ENCODE data around the gene GPC1. TPM values are rescaled to one million over a fixed set of nuclear protein-coding genes. Genes with fewer than 3 reads are reported as not detected.

The GPC1 gene
- total and polyA plus RNA-seq, 4 donors, result 28.0 to 66.8 (median 47.5) TPM

DNA sequence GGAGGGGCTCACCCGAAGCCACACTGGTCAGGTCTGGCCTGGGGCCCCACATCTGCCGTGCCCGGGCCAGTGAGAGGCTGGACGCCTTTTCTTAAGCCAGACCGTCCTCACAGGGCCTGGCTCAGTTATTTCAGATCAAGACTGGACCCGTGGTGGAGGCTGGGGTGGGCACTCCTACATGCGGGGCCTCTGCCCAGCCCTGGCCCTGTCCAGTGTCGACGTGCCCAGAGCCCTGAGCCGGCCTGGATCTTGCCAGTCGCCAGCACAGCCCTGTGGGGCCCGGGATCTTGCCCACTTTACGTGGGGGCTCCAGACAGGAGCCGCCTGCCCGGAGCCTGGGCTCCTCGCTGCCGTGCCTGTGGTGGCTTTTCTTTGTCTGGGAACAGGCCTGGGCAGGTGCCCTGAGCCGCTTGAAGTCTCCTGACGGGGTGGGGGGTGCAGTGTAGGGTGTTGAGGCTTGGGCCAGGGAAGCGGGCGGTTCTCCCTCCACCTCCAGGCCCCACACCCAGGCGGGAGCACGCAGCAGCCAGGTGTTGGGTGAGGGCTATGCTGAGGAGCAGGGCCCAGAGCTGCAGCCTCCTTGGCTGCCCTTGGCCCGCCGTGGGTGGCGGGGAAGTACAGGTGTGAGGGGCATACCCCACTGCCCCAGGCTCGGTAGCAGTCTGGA lies 6.0 kb downstream of the GPC1 start:
- Histone ChIP-seq H3K4me1 (ENCODE audit: control insufficient read depth in 1 of 2, insufficient read depth in 2 of 2, low read length in 2 of 2) (no peaks in the 10 kb centered on the region), H3K27me3 (ENCODE audit: control insufficient read depth in 1 of 2, insufficient read depth in 2 of 2, low read length in 1 of 2) (no peaks in the 10 kb centered on the region), H3K36me3 (ENCODE audit: control insufficient read depth in 1 of 2, insufficient read depth in 2 of 2, low read length in 1 of 2) (no peaks in the 10 kb centered on the region), H3K4me3 (ENCODE audit: low read length in 2 of 2) (no peak overlapping the region), H3K9me3 (ENCODE audit: control insufficient read depth, low read length) (no peaks in the 10 kb centered on the region), H3K27ac (ENCODE audit: low read depth in 1 of 2, low read length in 2 of 2) (no peak overlapping the region)
- DNase-seq (peak in 1 of 2 donors; percentile 40), ATAC-seq (ENCODE audit: low FRiP score) (no peak)
- intact Hi-C loops (cut with DNase I), result no loop called here
- 89% methylated on average over 27 of the region's 27 CpGs for WGBS, 2 donors

DNA sequence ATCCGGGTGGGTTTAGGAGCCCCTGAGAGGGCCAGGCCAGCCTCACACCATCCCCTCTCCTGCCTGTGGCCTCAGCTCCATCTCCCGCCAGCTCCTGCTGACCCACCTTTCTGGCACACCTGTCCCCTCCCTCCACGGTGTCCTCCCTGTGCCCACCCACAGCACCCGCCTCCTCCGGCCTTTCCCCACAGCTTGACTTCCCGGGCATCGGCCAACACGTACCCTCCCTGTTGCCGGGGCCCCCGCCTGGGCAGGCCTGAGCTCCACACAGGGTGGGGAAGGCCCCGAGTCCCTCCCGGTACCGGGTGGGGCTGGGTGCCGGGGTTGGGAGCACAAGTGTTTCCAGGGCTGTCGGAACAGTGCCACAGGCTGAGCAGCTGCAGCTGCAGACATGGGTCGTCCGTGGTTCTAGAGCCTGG lies 6.5 kb downstream of the GPC1 start:
- DNase-seq, result peak in 1 of 2 donors; percentile 48
- 83 to 87% methylated on average over 17 of the region's 17 CpGs for WGBS, 2 donors
- ATAC-seq (ENCODE audit: low FRiP score), result no peak
- intact Hi-C loops (cut with DNase I), result no loop called here
- H3K4me1 ChIP-seq (ENCODE audit: control insufficient read depth in 1 of 2, insufficient read depth in 2 of 2, low read length in 2 of 2), result no peaks in the 10 kb centered on the region
- no peak overlapping the region for H3K4me3 ChIP-seq (ENCODE audit: low read length in 2 of 2)
- H3K27me3 ChIP-seq (ENCODE audit: control insufficient read depth in 1 of 2, insufficient read depth in 2 of 2, low read length in 1 of 2), result no peaks in the 10 kb centered on the region
- H3K27ac ChIP-seq (ENCODE audit: low read depth in 1 of 2, low read length in 2 of 2), result no peak overlapping the region
- H3K36me3 ChIP-seq (ENCODE audit: control insufficient read depth in 1 of 2, insufficient read depth in 2 of 2, low read length in 1 of 2), result no peaks in the 10 kb centered on the region
- no peaks in the 10 kb centered on the region for H3K9me3 ChIP-seq (ENCODE audit: control insufficient read depth, low read length)

DNA sequence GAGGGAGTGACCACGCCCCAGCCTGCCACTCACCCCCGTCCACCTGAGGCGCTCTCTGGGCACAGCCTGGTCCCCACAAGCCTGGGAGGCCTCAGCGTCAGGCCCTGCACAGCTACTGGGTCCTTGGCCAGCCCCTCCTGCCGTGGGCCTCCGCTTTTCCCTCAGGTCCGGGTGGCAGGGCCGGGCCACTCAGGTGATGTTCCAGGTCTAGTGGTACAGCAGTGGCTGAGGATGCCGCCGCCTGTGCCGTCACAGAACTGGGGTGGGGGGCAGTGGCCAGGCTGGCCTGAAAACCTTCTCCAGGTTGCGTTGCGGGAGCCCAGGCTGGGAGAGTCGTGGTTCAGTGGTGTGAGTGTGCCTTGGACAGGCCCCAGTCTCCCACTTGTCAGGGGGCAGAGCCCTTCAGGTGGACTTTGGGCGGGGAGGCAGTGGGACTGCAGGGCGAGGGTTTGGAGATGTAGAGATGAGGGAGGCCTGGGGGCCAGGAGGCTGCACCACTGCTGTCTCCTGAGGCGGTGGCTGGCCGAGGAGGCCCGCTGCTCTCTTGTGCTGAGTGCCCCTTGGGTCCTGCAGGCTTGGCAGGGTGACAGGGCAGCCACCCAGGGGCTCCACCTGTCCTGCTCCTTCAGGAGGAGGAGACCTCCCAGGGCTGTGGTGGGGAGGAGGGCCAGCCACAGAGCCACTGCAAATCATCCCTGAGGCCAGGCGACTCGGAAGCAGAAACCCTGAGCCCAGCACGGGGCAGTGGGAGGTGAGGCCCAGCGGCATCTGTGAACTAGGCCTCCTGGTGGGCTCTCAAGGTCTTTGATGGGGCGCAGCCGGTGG lies 7.6 kb downstream of the GPC1 start:
- H3K36me3 ChIP-seq (ENCODE audit: control insufficient read depth in 1 of 2, insufficient read depth in 2 of 2, low read length in 1 of 2), result no peaks in the 10 kb centered on the region
- H3K4me3 ChIP-seq (ENCODE audit: low read length in 2 of 2), result no peak overlapping the region
- no peak overlapping the region for H3K27ac ChIP-seq (ENCODE audit: low read depth in 1 of 2, low read length in 2 of 2)
- H3K4me1 ChIP-seq (ENCODE audit: control insufficient read depth in 1 of 2, insufficient read depth in 2 of 2, low read length in 2 of 2), result no peaks in the 10 kb centered on the region
- DNase-seq (no peak), ATAC-seq (ENCODE audit: low FRiP score) (no peak)
- no peaks in the 10 kb centered on the region for H3K9me3 ChIP-seq (ENCODE audit: control insufficient read depth, low read length)
- H3K27me3 ChIP-seq (ENCODE audit: control insufficient read depth in 1 of 2, insufficient read depth in 2 of 2, low read length in 1 of 2), result no peaks in the 10 kb centered on the region
- WGBS, 2 donors, result 86 to 91% methylated on average over 24 to 25 of the region's 25 CpGs
- intact Hi-C loops (cut with DNase I), result no loop called here

DNA sequence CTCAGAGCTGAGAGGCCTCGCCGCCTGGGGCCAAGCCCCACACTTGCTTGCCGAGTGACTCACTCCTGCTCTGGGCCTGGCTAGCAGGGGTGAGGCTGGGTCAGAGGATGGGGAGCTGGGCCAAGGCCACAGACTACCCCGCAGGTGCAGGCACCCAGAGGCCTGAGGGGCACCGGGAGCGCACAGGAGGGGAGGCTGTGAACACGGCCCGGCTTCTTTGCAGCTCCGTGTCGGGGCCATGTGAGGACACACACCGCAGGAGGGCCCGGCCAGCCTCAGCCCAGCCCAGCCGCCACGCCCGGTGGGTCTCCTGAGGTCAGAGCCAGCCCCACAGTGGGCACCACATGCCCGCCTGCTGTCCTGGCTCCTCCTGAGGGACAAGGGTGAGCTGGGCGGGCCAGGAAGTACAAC lies 8.4 kb downstream of the GPC1 start:
- H3K4me3 ChIP-seq (ENCODE audit: low read length in 2 of 2), result no peak overlapping the region
- H3K27me3 ChIP-seq (ENCODE audit: control insufficient read depth in 1 of 2, insufficient read depth in 2 of 2, low read length in 1 of 2), result no peaks in the 10 kb centered on the region
- ATAC-seq (ENCODE audit: low FRiP score) (no peak), DNase-seq (no peak)
- intact Hi-C loops (cut with DNase I), result no loop called here
- H3K9me3 ChIP-seq (ENCODE audit: control insufficient read depth, low read length), result no peaks in the 10 kb centered on the region
- H3K36me3 ChIP-seq (ENCODE audit: control insufficient read depth in 1 of 2, insufficient read depth in 2 of 2, low read length in 1 of 2), result no peaks in the 10 kb centered on the region
- no peak overlapping the region for H3K27ac ChIP-seq (ENCODE audit: low read depth in 1 of 2, low read length in 2 of 2)
- WGBS, 2 donors, result 90 to 92% methylated on average over 17 of the region's 17 CpGs
- H3K4me1 ChIP-seq (ENCODE audit: control insufficient read depth in 1 of 2, insufficient read depth in 2 of 2, low read length in 2 of 2), result no peaks in the 10 kb centered on the region

DNA sequence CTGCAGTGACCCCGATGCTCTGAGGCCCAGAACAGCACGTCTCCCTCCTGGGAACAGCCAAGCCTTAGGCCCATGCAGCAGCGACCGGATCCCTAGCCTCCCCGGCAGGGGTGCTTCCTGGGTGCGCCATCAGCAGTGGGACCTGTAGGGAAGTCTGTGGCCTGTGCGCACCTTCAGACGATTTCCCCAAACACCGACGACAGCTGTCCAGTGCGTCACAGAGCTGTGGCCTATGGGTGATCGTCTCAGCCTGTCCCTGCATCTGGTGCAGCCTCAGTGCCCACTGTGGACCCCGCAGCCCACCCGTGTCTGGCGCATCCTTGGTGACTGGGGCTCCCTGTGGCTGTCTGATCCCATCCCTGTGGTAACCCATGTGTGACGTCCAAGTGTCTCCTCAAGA lies 9.0 kb downstream of the GPC1 start:
- no peak overlapping the region for H3K4me3 ChIP-seq (ENCODE audit: low read length in 2 of 2)
- no peaks in the 10 kb centered on the region for H3K4me1 ChIP-seq (ENCODE audit: control insufficient read depth in 1 of 2, insufficient read depth in 2 of 2, low read length in 2 of 2)
- DNase-seq (no peak), ATAC-seq (ENCODE audit: low FRiP score) (no peak)
- H3K27ac ChIP-seq (ENCODE audit: low read depth in 1 of 2, low read length in 2 of 2), result no peak overlapping the region
- WGBS, 2 donors, result 92 to 94% methylated on average over 16 of the region's 16 CpGs
- H3K27me3 ChIP-seq (ENCODE audit: control insufficient read depth in 1 of 2, insufficient read depth in 2 of 2, low read length in 1 of 2), result no peaks in the 10 kb centered on the region
- no peaks in the 10 kb centered on the region for H3K36me3 ChIP-seq (ENCODE audit: control insufficient read depth in 1 of 2, insufficient read depth in 2 of 2, low read length in 1 of 2)
- intact Hi-C loops (cut with DNase I), result no loop called here
- no peaks in the 10 kb centered on the region for H3K9me3 ChIP-seq (ENCODE audit: control insufficient read depth, low read length)

DNA sequence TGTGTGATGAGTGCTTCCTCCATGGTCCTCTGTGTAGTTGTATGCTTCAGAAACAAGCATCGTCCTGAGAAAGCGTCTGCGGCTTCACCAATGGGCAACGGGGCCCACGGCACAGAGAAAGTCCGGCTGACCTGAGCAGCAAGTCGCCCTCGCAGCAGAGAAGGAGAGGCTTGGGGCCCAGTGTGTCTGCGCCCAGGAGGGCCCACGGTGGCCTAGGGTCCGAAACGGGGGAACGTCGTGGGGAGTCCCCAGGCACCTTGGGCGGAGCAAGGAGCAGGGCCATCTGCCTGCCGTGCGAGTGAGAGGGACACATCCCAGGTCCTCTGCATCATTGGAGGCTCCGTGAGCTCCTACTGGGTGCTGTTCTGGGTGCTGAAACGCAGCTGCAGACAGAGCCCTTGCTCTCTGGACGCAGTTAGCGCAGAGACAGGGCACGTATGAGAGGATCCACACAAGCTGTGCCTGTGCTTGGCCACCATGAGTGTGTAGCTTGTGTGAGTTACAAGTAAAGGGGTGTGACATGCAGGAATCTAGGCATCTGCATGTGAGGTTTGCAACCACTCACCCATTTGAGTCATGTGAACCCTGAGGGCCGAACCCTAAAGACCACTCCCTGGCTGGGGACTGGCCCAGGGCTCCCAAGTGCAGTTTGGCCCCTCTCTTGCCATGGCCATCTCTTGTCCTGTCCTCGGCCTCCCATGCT lies 10.6 kb downstream of the GPC1 start:
- ATAC-seq (ENCODE audit: low FRiP score), result no peak
- Histone ChIP-seq H3K4me1 (ENCODE audit: control insufficient read depth in 1 of 2, insufficient read depth in 2 of 2, low read length in 2 of 2) (no peaks in the 10 kb centered on the region), H3K27ac (ENCODE audit: low read depth in 1 of 2, low read length in 2 of 2) (no peak overlapping the region), H3K4me3 (ENCODE audit: low read length in 2 of 2) (no peak overlapping the region), H3K9me3 (ENCODE audit: control insufficient read depth, low read length) (no peaks in the 10 kb centered on the region), H3K27me3 (ENCODE audit: control insufficient read depth in 1 of 2, insufficient read depth in 2 of 2, low read length in 1 of 2) (no peaks in the 10 kb centered on the region), H3K36me3 (ENCODE audit: control insufficient read depth in 1 of 2, insufficient read depth in 2 of 2, low read length in 1 of 2) (no peaks in the 10 kb centered on the region)
- 80 to 84% methylated on average over 24 of the region's 24 CpGs for whole genome bisulfite sequencing, 2 donors
- intact Hi-C loops (cut with DNase I), result no loop called here
- no peak for DNase-seq

DNA sequence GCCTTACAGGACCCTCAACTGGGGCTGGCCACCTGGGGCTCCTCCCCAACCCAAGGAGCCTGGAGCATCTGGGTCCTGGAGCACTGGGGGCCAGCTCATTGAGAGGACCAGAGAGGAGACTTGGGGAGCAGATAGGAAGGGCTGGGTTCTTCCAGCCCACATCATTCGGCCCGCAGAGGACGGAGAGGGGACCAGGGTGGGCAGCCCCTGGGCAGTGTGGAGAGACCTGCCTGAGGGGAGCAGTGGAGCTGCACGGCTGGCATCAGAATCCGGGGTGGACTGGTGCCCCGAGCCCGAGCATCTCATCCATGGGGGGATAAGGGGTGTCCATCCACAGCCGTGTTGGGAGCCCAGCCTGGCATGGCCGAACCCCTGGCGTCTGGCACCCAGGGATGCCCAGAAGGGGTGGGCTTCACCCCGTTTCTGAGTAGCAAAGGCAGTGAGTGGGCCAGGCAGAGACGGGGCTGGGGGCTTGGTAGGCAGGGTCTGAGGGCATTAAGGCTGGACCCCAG lies 11.3 kb downstream of the GPC1 start:
- WGBS, 2 donors, result 94 to 96% methylated on average over 12 of the region's 12 CpGs

DNA sequence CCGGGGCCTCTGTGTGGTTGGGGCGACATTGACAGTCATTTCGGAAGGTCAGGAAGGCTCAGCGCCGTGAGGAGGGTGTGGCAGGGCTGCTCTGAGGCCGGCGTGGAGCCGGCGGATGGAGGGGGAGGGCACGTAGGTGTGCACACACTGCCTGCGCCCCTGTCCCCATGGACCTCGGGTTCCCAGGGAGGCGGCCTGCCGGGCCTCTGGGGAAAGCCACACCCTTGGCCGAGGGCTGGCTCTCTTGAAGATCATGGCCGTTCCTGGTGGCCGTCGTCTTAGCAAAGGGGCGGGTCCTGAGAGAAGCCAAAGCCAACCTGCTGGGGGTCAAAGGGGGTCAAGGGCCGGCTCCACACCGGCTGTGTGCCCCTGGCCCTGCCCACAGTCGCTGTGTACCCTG lies 11.9 kb downstream of the GPC1 start:
- H3K36me3 ChIP-seq (ENCODE audit: control insufficient read depth in 1 of 2, insufficient read depth in 2 of 2, low read length in 1 of 2), result no peaks in the 10 kb centered on the region
- H3K9me3 ChIP-seq (ENCODE audit: control insufficient read depth, low read length), result no peaks in the 10 kb centered on the region
- WGBS, 2 donors, result 82 to 83% methylated on average over 22 of the region's 22 CpGs
- ATAC-seq (ENCODE audit: low FRiP score) (no peak), DNase-seq (no peak)
- no peak overlapping the region for H3K27ac ChIP-seq (ENCODE audit: low read depth in 1 of 2, low read length in 2 of 2)
- no peak overlapping the region for H3K4me3 ChIP-seq (ENCODE audit: low read length in 2 of 2)
- no peaks in the 10 kb centered on the region for H3K27me3 ChIP-seq (ENCODE audit: control insufficient read depth in 1 of 2, insufficient read depth in 2 of 2, low read length in 1 of 2)
- intact Hi-C loops (cut with DNase I), result no loop called here
- no peaks in the 10 kb centered on the region for H3K4me1 ChIP-seq (ENCODE audit: control insufficient read depth in 1 of 2, insufficient read depth in 2 of 2, low read length in 2 of 2)

More for the DNA sequence above, 11.3 kb downstream of the GPC1 start:
- H3K4me3 ChIP-seq (ENCODE audit: low read length in 2 of 2), result no peak overlapping the region
- intact Hi-C loops (cut with DNase I), result no loop called here
- H3K4me1 ChIP-seq (ENCODE audit: control insufficient read depth in 1 of 2, insufficient read depth in 2 of 2, low read length in 2 of 2), result no peaks in the 10 kb centered on the region
- no peak overlapping the region for H3K27ac ChIP-seq (ENCODE audit: low read depth in 1 of 2, low read length in 2 of 2)
- ATAC-seq (ENCODE audit: low FRiP score), result no peak
- no peak for DNase-seq
- no peaks in the 10 kb centered on the region for H3K36me3 ChIP-seq (ENCODE audit: control insufficient read depth in 1 of 2, insufficient read depth in 2 of 2, low read length in 1 of 2)
- H3K9me3 ChIP-seq (ENCODE audit: control insufficient read depth, low read length), result no peaks in the 10 kb centered on the region
- no peaks in the 10 kb centered on the region for H3K27me3 ChIP-seq (ENCODE audit: control insufficient read depth in 1 of 2, insufficient read depth in 2 of 2, low read length in 1 of 2)
